Astrocyte (in vitro differentiated cells and primary cell): ENCODE results near the gene INAFM2. TPM values are rescaled to one million over a fixed set of nuclear protein-coding genes. Genes with fewer than 3 reads are reported as not detected.
A peak's percentile ranks its signal among the peaks of the same experiment; 100 is the strongest.

Experiments used
- DNase-seq: peaks from one replicate; pipeline ENCODE4 v3.0.0-alpha.2; 2010; ENCODE audit warnings: low read depth
- FAIRE-seq: peaks from 2 replicates; lab custom pipeline; 2011; peaks lifted over from hg19 to GRCh38; lab: Jason Lieb, UNC
- H2AFZ ChIP-seq: 2 replicates; pipeline ENCODE4 v1.6.0; 2012; ENCODE audit warnings: low read depth, low read length, inconsistent platforms
- H3K27ac ChIP-seq: 2 replicates; pipeline ENCODE4 v1.5.1; 2011; ENCODE audit warnings: low read depth, low read length, inconsistent platforms
- H3K27me3 ChIP-seq: 2 replicates; pipeline ENCODE4 v1.6.0; 2011; ENCODE audit warnings: low read length, inconsistent platforms; ENCODE audit not compliant: insufficient read depth
- H3K36me3 ChIP-seq: 2 replicates; pipeline ENCODE4 v1.5.1; 2011; ENCODE audit warnings: low read length, inconsistent platforms; ENCODE audit not compliant: insufficient read depth
- H3K4me1 ChIP-seq: 2 replicates; pipeline ENCODE4 v1.5.1; 2011; ENCODE audit warnings: low read length, inconsistent platforms; ENCODE audit not compliant: insufficient read depth
- H3K4me2 ChIP-seq: 2 replicates; pipeline ENCODE4 v1.6.0; 2012; ENCODE audit warnings: low read length, inconsistent platforms
- H3K4me3 ChIP-seq: 2 replicates; pipeline ENCODE4 v1.5.1; 2011; ENCODE audit warnings: low read depth, mild to moderate bottlenecking, low read length, inconsistent platforms; ENCODE audit not compliant: insufficient read depth
- H3K79me2 ChIP-seq: 2 replicates; pipeline ENCODE4 v1.6.0; 2012; ENCODE audit warnings: mild to moderate bottlenecking, low read length, inconsistent platforms; ENCODE audit not compliant: insufficient read depth
- H3K9ac ChIP-seq: 2 replicates; pipeline ENCODE4 v1.6.0; 2012; ENCODE audit warnings: mild to moderate bottlenecking, low read length, inconsistent platforms
- H3K9me3 ChIP-seq: 2 replicates; pipeline ENCODE4 v1.5.1; 2012; ENCODE audit warnings: low read depth, mild to moderate bottlenecking, low read length, inconsistent platforms; ENCODE audit not compliant: insufficient read depth
- H4K20me1 ChIP-seq: 2 replicates; pipeline ENCODE4 v1.6.0; 2012; ENCODE audit warnings: low read length, inconsistent platforms; ENCODE audit not compliant: insufficient read depth
- H3K27ac Mint-ChIP-seq: one replicate; pipeline ENCODE4 v1.8.0; 2021; ENCODE audit warnings: mild to moderate bottlenecking, mixed read lengths; ENCODE audit not compliant: unreplicated experiment
- H3K27me3 Mint-ChIP-seq: one replicate; pipeline ENCODE4 v1.8.0; 2021; ENCODE audit warnings: low read depth, mixed read lengths; ENCODE audit not compliant: unreplicated experiment
- H3K36me3 Mint-ChIP-seq: one replicate; pipeline ENCODE4 v1.8.0; 2021; ENCODE audit warnings: low read depth, mixed read lengths; ENCODE audit not compliant: unreplicated experiment
- H3K4me1 Mint-ChIP-seq: one replicate; pipeline ENCODE4 v1.8.0; 2021; ENCODE audit warnings: low read depth, mixed read lengths; ENCODE audit not compliant: unreplicated experiment
- H3K4me3 Mint-ChIP-seq: one replicate; pipeline ENCODE4 v1.8.0; 2021; ENCODE audit warnings: mild to moderate bottlenecking, moderate library complexity, mixed read lengths; ENCODE audit not compliant: unreplicated experiment
- H3K9me3 Mint-ChIP-seq: one replicate; pipeline ENCODE4 v1.8.0; 2021; ENCODE audit warnings: mild to moderate bottlenecking, mixed read lengths; ENCODE audit not compliant: unreplicated experiment
- EZH2 ChIP-seq: IDR thresholded peaks from 2 replicates; pipeline ENCODE4 v1.6.1; 2012; ENCODE audit warnings: mild to moderate bottlenecking, low read length, inconsistent platforms; ENCODE audit not compliant: insufficient read depth
- total RNA-seq: library from RNA; stranded (reverse); gene quantifications from 2 replicates; pipeline ENCODE4 v1.2.1, GENCODE V29; 2021
- TF ChIP-seq, protein P1 (sequence below): IDR thresholded peaks from 2 replicates; pipeline ENCODE4 v1.5.1; 2011; ENCODE audit warnings: low read depth, mild to moderate bottlenecking, inconsistent platforms, low read length, moderate library complexity; ENCODE audit not compliant: insufficient read depth

INAFM2 gene
- total RNA-seq, 1 donor from 2014 or later = 41.2 TPM

DNA sequence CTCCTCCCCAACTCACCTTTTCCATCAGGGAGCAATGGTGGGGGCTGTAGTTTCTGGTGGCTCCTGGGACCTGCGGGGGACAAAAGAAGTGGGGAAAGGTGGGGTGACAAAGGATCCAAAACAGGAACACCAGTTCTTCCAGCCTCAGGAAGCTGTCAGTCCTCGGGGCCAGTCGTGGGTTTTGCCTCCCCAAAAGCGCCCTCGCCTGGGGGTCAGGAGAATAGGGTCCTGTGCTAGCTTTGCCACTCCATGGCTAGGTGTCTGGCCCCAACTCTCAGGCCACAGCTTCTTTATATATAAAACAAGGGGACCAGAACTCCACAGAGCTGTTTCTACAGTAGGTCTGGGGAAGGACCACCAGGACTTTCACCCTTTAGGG is 13.2 kb downstream of the INAFM2 start:
- Mint-ChIP-seq H3K36me3 (peaks cover 8% of the 10 kb centered on the region), H3K27ac (peak overlapping the region; percentile 66), H3K9me3 (peaks cover 2% of the 10 kb centered on the region), H3K4me3 (no peak overlapping the region), H3K4me1 (peaks cover 40% of the 10 kb centered on the region), H3K27me3 (no peaks in the 10 kb centered on the region)
- no peaks in the 10 kb centered on the region for H3K9me3 ChIP-seq
- FAIRE-seq = no peak
- TF ChIP-seq, protein P1, sequence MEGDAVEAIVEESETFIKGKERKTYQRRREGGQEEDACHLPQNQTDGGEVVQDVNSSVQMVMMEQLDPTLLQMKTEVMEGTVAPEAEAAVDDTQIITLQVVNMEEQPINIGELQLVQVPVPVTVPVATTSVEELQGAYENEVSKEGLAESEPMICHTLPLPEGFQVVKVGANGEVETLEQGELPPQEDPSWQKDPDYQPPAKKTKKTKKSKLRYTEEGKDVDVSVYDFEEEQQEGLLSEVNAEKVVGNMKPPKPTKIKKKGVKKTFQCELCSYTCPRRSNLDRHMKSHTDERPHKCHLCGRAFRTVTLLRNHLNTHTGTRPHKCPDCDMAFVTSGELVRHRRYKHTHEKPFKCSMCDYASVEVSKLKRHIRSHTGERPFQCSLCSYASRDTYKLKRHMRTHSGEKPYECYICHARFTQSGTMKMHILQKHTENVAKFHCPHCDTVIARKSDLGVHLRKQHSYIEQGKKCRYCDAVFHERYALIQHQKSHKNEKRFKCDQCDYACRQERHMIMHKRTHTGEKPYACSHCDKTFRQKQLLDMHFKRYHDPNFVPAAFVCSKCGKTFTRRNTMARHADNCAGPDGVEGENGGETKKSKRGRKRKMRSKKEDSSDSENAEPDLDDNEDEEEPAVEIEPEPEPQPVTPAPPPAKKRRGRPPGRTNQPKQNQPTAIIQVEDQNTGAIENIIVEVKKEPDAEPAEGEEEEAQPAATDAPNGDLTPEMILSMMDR = no peak
- TF ChIP-seq EZH2 = no peak
- H3K27ac ChIP-seq = no peak overlapping the region
- H3K4me1 ChIP-seq = peaks cover 59% of the 10 kb centered on the region
- H4K20me1 ChIP-seq = peaks cover 10% of the 10 kb centered on the region
- no peak for DNase-seq
- no peak overlapping the region for H3K4me3 ChIP-seq
- no peak overlapping the region for H2AFZ ChIP-seq
- peak overlapping the region; percentile 15 for H3K9ac ChIP-seq
- H3K4me2 ChIP-seq = no peak overlapping the region
- peaks cover 3% of the 10 kb centered on the region for H3K36me3 ChIP-seq
- H3K79me2 ChIP-seq = peaks cover 36% of the 10 kb centered on the region
- no peaks in the 10 kb centered on the region for H3K27me3 ChIP-seq

DNA sequence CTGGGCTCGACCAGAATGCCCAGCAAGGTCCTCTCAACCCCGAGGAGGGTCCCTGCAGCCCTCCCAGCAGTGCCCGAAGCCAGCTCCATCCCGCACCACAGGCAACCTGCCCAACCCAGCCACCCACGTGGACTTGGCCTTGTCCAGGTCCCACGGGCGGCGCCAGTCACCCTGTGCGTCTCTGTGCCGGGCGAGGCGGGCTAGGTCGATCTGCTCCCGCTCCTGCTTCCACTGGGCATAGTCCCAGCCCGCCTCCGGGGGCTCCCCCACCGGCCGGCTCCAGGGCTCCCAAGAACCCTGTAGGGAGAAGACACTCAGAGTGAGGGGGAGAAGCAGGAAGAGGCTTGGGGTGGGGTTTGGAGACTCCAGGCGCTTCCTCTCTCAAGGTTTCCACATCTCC is 14.1 kb downstream of the INAFM2 start:
- no peaks in the 10 kb centered on the region for H3K27me3 ChIP-seq
- H3K27ac ChIP-seq = peak overlapping the region; percentile 99
- H3K27me3 Mint-ChIP-seq = no peaks in the 10 kb centered on the region
- peaks cover 36% of the 10 kb centered on the region for H3K79me2 ChIP-seq
- H3K27ac Mint-ChIP-seq = no peak overlapping the region
- H3K9ac ChIP-seq = peak overlapping the region; percentile 92
- peak overlapping the region; percentile 68 for H3K4me3 ChIP-seq
- H3K36me3 ChIP-seq = peaks cover 3% of the 10 kb centered on the region
- FAIRE-seq (no peak), DNase-seq (no peak)
- H3K4me1 ChIP-seq = peaks cover 65% of the 10 kb centered on the region
- peaks cover 4% of the 10 kb centered on the region for H3K36me3 Mint-ChIP-seq
- H3K4me1 Mint-ChIP-seq = peaks cover 43% of the 10 kb centered on the region
- H2AFZ ChIP-seq = peak overlapping the region; percentile 41
- H3K9me3 Mint-ChIP-seq = peaks cover 2% of the 10 kb centered on the region
- H3K9me3 ChIP-seq = no peaks in the 10 kb centered on the region
- H3K4me2 ChIP-seq = peak overlapping the region; percentile 90
- peak overlapping the region; percentile 23 for H3K4me3 Mint-ChIP-seq
- TF ChIP-seq, protein P1 = no peak
- H4K20me1 ChIP-seq = peaks cover 10% of the 10 kb centered on the region

DNA sequence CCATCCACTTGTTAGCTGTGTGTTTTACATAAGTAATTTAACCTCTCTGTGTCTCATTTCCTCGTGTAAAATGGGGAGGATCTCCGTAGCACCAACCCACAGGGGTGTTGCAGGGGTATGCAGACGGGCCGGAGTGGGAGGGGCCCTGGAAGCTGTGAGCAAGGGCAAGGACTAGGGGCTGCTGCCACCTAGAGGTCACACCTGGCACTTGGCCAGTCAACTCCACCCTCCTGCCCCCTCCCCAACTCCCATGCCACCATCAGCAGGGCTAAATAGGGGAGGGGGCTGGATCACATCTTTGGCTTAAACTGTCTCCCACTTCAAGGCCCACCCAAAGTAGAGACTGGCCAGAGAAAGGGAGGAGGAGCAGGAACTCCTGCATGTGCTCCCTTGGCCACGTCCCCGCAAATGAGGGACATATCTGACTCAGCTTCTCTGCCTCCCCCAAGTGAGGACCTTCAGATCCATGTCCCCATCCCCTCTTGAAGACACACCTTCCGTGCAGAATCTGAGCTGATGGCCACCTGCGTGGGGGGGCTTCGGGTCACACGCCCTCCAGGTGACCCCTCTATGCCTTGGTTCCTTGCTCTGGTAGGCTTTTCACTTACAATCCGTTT is 14.7 kb downstream of the INAFM2 start:
- H3K27ac Mint-ChIP-seq = peak overlapping the region; percentile 98
- H3K4me1 ChIP-seq = peaks cover 71% of the 10 kb centered on the region

More for the DNA sequence above, 14.7 kb downstream of the INAFM2 start:
- DNase-seq (no peak), FAIRE-seq (peak; percentile 79)
- H3K4me2 ChIP-seq = peak overlapping the region; percentile 90
- Mint-ChIP-seq H3K36me3 (peaks cover 1% of the 10 kb centered on the region), H3K27me3 (no peaks in the 10 kb centered on the region), H3K9me3 (no peaks in the 10 kb centered on the region), H3K4me1 (peaks cover 42% of the 10 kb centered on the region), H3K4me3 (peak overlapping the region; percentile 73)
- TF ChIP-seq EZH2 = no peak
- TF ChIP-seq, protein P1 = peak; percentile 59
- peaks cover 36% of the 10 kb centered on the region for H3K79me2 ChIP-seq
- no peaks in the 10 kb centered on the region for H3K27me3 ChIP-seq
- H2AFZ ChIP-seq = peak overlapping the region; percentile 41
- peak overlapping the region; percentile 99 for H3K27ac ChIP-seq
- peaks cover 3% of the 10 kb centered on the region for H3K36me3 ChIP-seq
- peaks cover 10% of the 10 kb centered on the region for H4K20me1 ChIP-seq
- H3K4me3 ChIP-seq = peak overlapping the region; percentile 68
- peak overlapping the region; percentile 92 for H3K9ac ChIP-seq
- no peaks in the 10 kb centered on the region for H3K9me3 ChIP-seq
